ENCODE results near the gene B3GALT6. TPM values are rescaled to one million over a fixed set of nuclear protein-coding genes. Genes with fewer than 3 reads are reported as not detected.

The B3GALT6 gene
- total RNA-seq, 1 experiment from 2014 or later = 27.1 TPM

GRCh38 chr1:1250786-1251284 lies 18.8 kb downstream of the B3GALT6 start:
- peaks cover 7 to 37% (median 33%) of the 10 kb centered on the region in 3 experiments; a peak in 6 of 7 replicates for H3K36me3 Mint-ChIP-seq (ENCODE audit: insufficient read depth in 1 of 3, low read depth in 3 of 3)
- no peak overlapping the region for H2BK20ac ChIP-seq (ENCODE audit: low read depth, low read length, poor library complexity, severe bottlenecking)
- H2AK5ac ChIP-seq (ENCODE audit: insufficient read length, low read length) = no peak overlapping the region
- H3T11ph ChIP-seq (ENCODE audit: low read length) = no peak overlapping the region
- no peak overlapping the region for H4K8ac ChIP-seq (replicated peaks; ENCODE audit: insufficient read length, low read depth, low read length)
- no peak for DNase-seq
- no peaks in the 10 kb centered on the region for H3K79me1 ChIP-seq (ENCODE audit: insufficient read depth, low read depth, low read length, poor library complexity, severe bottlenecking)
- H3K27ac ChIP-seq (ENCODE audit: insufficient read length, low read depth, low read length) = no peak overlapping the region
- H3K27me3 Mint-ChIP-seq (ENCODE audit: low read depth) = peaks cover 13% of the 10 kb centered on the region
- H3K4ac ChIP-seq (ENCODE audit: low read depth, low read length) = no peak overlapping the region
- no peak for TF ChIP-seq CTCF (conservative IDR thresholded peaks at IDR 0.05)
- H2BK5ac ChIP-seq (ENCODE audit: insufficient read length, low read length) = no peak overlapping the region
- H3K27ac Mint-ChIP-seq = peak overlapping the region in 2 of 3 experiments; percentile 85 to 89; a peak in 4 of 7 replicates
- no peak overlapping the region for H2BK120ac ChIP-seq (ENCODE audit: low read depth, low read length, poor library complexity, severe bottlenecking)
- no peaks in the 10 kb centered on the region for H3K9me3 ChIP-seq (ENCODE audit: control insufficient read depth, low read depth, low read length)
- no peak overlapping the region for H4K91ac ChIP-seq (ENCODE audit: insufficient read length, low read depth, low read length)
- H2BK15ac ChIP-seq (ENCODE audit: low read depth, low read length) = no peak overlapping the region
- WGBS (ENCODE audit: extremely low coverage, insufficient read length, low lambda C conversion rate) = no CpG with 5 or more reads among the region's 16 CpGs
- peaks cover 0 to 2% of the 10 kb centered on the region in 2 experiments; a peak in 1 of 4 replicates for H3K4me1 Mint-ChIP-seq
- H3K23ac ChIP-seq (ENCODE audit: insufficient read length, low read depth, low read length) = no peak overlapping the region
- H3K14ac ChIP-seq (ENCODE audit: insufficient read depth, low read length) = no peak overlapping the region
- H3K18ac ChIP-seq (ENCODE audit: insufficient read length, low read depth, low read length) = no peak overlapping the region
- H2BK12ac ChIP-seq (ENCODE audit: insufficient read length, low read depth, low read length) = no peak overlapping the region
- H3K9me3 Mint-ChIP-seq = no peaks in the 10 kb centered on the region; a peak in 1 of 5 replicates
- H3K4me1 ChIP-seq (ENCODE audit: insufficient read depth, low read length) = no peaks in the 10 kb centered on the region
- H3K4me3 Mint-ChIP-seq = no peak overlapping the region
- no peaks in the 10 kb centered on the region for H3K23me2 ChIP-seq (ENCODE audit: insufficient read length, low read depth, low read length, poor library complexity, severe bottlenecking)
- no peaks in the 10 kb centered on the region for H3K79me2 ChIP-seq (ENCODE audit: insufficient read depth, low read length)
- H4K5ac ChIP-seq (ENCODE audit: insufficient read length, low read depth, low read length) = no peak overlapping the region
- H3K9ac ChIP-seq (ENCODE audit: extremely low read depth, insufficient read length, low read length) = no peak overlapping the region
- no peaks in the 10 kb centered on the region for H3K27me3 ChIP-seq (ENCODE audit: insufficient read depth, low read length)
- no peak overlapping the region for H3K4me2 ChIP-seq (ENCODE audit: insufficient read depth, insufficient read length, low read length)
- no peak overlapping the region for H3K56ac ChIP-seq (ENCODE audit: insufficient read length, low read depth, low read length)
- no peak overlapping the region for H2AFZ ChIP-seq (ENCODE audit: low read length)
- no peaks in the 10 kb centered on the region for H4K20me1 ChIP-seq (ENCODE audit: control insufficient read depth, insufficient read depth, insufficient read length)

Data from H9 (cell line).